ENCODE data around the gene SEMA6B. TPM values are rescaled to one million over a fixed set of nuclear protein-coding genes. Genes with fewer than 3 reads are reported as not detected.
"Not testable (repeated sequence)": the region's sequence is repeated elsewhere in the genome, so short reads cannot be mapped to it uniquely, and the experiment has no call there.

SEMA6B gene
- polyA plus RNA-seq, 6 donors from 2014 or later, result not detected

DNA sequence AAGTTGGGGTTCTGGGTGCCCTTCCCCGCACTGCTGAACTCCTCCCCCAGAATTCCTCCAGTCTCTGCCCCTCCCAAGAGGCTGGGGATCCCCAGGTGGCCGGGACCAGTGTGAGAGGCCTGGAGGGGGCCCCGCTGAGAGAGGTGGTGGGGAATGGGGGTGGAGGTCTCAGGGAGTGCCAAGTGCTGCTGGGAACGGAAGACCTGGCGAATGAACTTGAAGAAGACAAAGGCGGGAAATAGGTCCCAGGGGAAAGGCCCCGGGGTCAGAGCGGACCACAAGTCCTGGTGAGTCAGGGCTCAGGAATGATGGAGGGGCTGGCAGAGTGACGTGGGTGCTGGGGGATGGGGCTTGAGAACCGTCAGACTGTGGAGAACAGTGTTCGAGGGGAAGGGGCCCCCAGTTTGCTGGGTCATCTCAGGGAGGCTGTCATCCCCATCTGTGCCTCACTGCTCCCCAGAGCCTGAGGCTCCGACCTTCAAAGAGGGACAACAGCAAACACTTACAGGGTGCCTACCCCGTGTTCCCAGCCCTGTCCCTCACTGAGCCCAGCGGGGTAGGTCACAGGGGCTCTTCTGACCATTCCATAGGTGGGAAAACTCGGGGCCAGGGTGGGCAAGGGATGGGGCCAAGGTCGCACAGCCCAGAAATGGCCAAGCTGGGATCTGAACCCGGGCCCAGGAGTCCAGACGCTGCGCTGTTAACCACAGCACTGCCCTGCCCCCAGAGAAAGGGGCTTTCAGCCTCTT is 16.0 kb upstream of the SEMA6B start:
- peak overlapping the region in 2 of 6 donors; percentile 3 to 72 for H3K27ac Mint-ChIP-seq
- H3K4me1 Mint-ChIP-seq, result peaks cover 4 to 10% (median 8%) of the 10 kb centered on the region in 3 donors
- no peak for ATAC-seq (ENCODE audit: low read depth in 2 of 2)
- H3K9me3 Mint-ChIP-seq, result peaks cover 0 to 2% (median 0%) of the 10 kb centered on the region in 7 donors
- no peak for DNase-seq
- H3K36me3 Mint-ChIP-seq, result peaks cover 0 to 10% of the 10 kb centered on the region in 2 donors
- no peak overlapping the region for H3K4me3 Mint-ChIP-seq
- H3K27me3 Mint-ChIP-seq, result peaks cover 21 to 66% (median 54%) of the 10 kb centered on the region in 3 donors

DNA sequence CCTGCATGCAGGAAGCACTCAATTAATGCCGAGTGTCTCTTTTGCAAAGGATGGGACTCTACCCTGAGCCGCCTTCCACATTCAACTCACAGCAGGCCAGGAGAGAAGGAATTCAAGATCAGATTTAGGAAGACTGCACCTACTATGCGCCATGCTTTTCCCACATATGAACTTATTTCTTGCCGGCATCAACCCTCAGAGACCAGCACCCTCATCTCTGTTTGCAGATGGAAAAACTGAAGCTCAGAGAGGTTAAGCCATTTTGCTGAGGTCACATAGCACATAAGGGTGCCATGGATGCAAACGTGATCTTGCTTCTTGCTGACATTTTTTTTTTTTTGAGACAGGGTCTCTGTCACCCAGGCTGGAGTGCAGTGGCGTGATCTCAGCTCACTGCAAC is 14.2 kb upstream of the SEMA6B start:
- peak overlapping the region in 1 of 8 donors; percentile 52 for H3K4me3 Mint-ChIP-seq
- DNase-seq (no peak), ATAC-seq (ENCODE audit: low read depth in 2 of 2) (no peak)
- peaks cover 6 to 10% (median 8%) of the 10 kb centered on the region in 3 donors for H3K4me1 Mint-ChIP-seq
- peaks cover 0 to 2% (median 0%) of the 10 kb centered on the region in 7 donors for H3K9me3 Mint-ChIP-seq
- H3K36me3 Mint-ChIP-seq, result peaks cover 0 to 10% of the 10 kb centered on the region in 2 donors
- H3K27me3 Mint-ChIP-seq, result peaks cover 20 to 52% (median 44%) of the 10 kb centered on the region in 3 donors
- H3K27ac Mint-ChIP-seq, result no peak overlapping the region

DNA sequence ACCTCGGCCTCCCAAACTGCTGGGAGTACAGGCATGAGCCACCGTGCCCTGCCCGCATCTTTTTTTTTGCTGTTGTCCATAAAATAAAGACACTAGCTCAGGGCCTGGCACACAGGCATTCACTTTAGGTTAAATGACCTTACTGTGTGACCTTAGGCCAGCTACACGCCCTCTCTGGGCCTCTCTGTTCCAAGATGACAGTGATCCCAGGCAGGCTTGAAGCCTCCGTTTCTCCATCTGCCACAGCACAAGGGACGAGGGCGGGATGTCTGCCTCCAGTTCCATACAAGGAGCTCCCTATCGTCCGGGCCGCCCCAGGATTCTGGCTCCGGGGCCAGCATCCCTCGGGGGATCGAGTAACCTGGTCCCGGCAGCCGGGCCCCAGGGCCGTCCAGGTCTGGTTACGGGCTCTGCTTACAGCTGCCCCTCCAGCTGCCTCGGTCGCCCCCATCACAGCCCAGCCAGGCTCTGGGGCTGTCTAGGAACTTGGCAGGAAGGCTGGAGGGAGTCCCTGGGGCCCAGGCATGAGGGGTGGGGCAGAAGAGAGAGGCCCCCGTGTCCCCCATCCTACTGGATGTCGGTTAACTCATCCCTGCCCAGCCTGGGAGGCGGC is 11.9 kb upstream of the SEMA6B start:
- peaks cover 0 to 2% (median 0%) of the 10 kb centered on the region in 7 donors for H3K9me3 Mint-ChIP-seq
- peaks cover 13 to 51% (median 42%) of the 10 kb centered on the region in 3 donors for H3K27me3 Mint-ChIP-seq
- peaks cover 0 to 7% of the 10 kb centered on the region in 2 donors for H3K36me3 Mint-ChIP-seq
- DNase-seq (no peak), ATAC-seq (ENCODE audit: low read depth in 2 of 2) (no peak)
- peaks cover 7 to 8% (median 7%) of the 10 kb centered on the region in 3 donors for H3K4me1 Mint-ChIP-seq
- no peak overlapping the region for H3K4me3 Mint-ChIP-seq
- H3K27ac Mint-ChIP-seq, result no peak overlapping the region

- Mint-ChIP-seq H3K27me3 (peaks cover 8 to 46% (median 37%) of the 10 kb centered on the region in 3 donors), H3K36me3 (peaks cover 0 to 2% of the 10 kb centered on the region in 2 donors), H3K4me1 (peaks cover 2 to 4% (median 3%) of the 10 kb centered on the region in 3 donors), H3K9me3 (peaks cover 0 to 2% (median 0%) of the 10 kb centered on the region in 7 donors), H3K4me3 (no peak overlapping the region), H3K27ac (no peak overlapping the region)
- DNase-seq, result no peak
- no peak for ATAC-seq (ENCODE audit: low read depth in 2 of 2)
Observed at GRCh38 chr19:4570916-4571304, 11.4 kb upstream of the SEMA6B start.

DNA sequence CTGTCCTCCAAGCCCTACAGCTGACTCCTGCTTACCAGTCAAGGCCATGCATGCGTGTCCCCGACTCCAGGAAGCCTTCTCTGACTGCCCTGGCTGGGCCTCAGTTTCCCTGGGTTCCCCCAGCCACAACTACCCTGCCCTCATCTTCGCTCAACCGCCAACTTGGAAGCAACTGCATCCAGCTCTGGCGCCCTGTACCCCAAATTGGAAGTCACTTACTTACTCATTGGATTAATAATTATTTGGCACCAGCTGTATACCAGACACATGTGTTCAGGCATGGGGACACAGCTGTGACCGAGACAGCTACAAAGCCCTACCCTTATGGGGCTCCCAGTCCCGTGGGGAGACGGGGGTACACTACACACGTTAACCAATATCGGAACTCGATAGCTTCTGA is 10.9 kb upstream of the SEMA6B start:
- Mint-ChIP-seq H3K4me1 (peaks cover 0 to 4% (median 0%) of the 10 kb centered on the region in 3 donors), H3K27ac (peak overlapping the region in 1 of 6 donors; percentile 82), H3K4me3 (peak overlapping the region in 2 of 8 donors; percentile 57 to 73), H3K36me3 (no peaks in the 10 kb centered on the region), H3K9me3 (peaks cover 0 to 2% (median 0%) of the 10 kb centered on the region in 7 donors), H3K27me3 (peaks cover 5 to 41% (median 32%) of the 10 kb centered on the region in 3 donors)
- ATAC-seq (ENCODE audit: low read depth in 2 of 2) (no peak), DNase-seq (no peak)

DNA sequence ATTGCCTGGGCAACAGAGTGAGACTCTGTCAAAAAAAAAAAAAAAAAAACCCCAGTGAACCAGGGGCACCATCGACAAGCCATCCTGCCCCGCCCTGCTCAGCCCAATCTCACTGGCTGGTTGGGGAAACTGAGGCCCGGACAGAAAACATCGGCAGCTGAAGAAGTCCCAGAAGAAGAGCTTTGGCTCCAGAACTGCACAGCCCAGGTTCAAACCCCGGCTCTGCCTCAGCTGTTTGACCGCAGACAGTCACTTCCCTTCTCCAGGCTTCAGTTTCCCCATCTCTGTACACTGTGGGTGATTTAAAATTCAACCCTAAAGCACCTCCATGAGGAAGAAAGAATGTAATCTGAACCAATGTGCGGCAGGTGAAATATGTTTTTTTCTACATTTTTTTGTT is 9.4 kb upstream of the SEMA6B start:
- DNase-seq (no peak), ATAC-seq (ENCODE audit: low read depth in 2 of 2) (no peak)
- Mint-ChIP-seq H3K36me3 (no peaks in the 10 kb centered on the region), H3K27me3 (peaks cover 5 to 25% (median 23%) of the 10 kb centered on the region in 3 donors), H3K27ac (no peak overlapping the region), H3K9me3 (peaks cover 0 to 2% (median 0%) of the 10 kb centered on the region in 7 donors), H3K4me3 (peak overlapping the region in 1 of 8 donors; percentile 22), H3K4me1 (peaks cover 0 to 4% (median 0%) of the 10 kb centered on the region in 3 donors)

- ATAC-seq (ENCODE audit: low read depth in 2 of 2) (peak; percentile 40 to 50), DNase-seq (peak; percentile 25)
- Mint-ChIP-seq H3K4me3 (no peak overlapping the region), H3K4me1 (peaks cover 0 to 6% (median 0%) of the 10 kb centered on the region in 3 donors), H3K9me3 (peaks cover 0 to 2% (median 0%) of the 10 kb centered on the region in 7 donors), H3K27me3 (peaks cover 5 to 23% (median 22%) of the 10 kb centered on the region in 3 donors), H3K36me3 (no peaks in the 10 kb centered on the region), H3K27ac (peak overlapping the region in 1 of 6 donors; percentile 53)
Observed at GRCh38 chr19:4567584-4568071, 8.1 kb upstream of the SEMA6B start.

DNA sequence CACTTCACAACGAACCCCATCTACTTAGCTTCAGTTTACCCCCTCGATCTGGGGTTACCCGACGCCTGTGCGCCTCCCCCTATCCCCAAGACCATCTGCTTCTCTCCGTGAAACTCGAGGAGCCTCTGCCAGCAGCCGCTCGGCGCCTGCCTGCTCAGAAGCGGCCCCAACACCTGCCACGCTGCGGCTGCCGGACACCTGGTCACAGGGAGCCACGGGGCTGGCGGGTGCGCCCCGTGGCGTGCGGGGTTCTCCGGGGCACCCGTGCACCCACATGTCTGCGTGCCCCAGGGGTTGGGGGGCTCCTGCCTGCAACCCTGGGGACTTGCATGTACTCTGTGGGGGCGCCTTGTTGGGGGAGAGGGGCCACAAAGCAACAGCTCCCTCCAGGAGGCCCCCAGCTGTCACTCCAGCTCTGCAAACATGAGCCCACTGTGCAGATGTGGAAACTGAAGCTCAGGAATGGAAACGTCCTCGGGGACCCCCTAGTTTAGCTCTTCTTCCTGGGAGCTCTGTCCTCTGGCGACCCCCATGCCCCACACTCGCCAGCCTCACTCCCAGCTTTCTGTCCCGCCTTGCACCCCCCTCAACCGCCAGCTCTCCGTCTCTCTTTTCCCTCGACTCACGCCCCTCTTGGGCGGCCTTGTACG is 7.0 kb upstream of the SEMA6B start:
- no peak overlapping the region for H3K4me3 Mint-ChIP-seq
- peaks cover 3 to 15% (median 7%) of the 10 kb centered on the region in 3 donors for H3K4me1 Mint-ChIP-seq
- peaks cover 5 to 23% (median 22%) of the 10 kb centered on the region in 3 donors for H3K27me3 Mint-ChIP-seq
- H3K27ac Mint-ChIP-seq, result peak overlapping the region in 1 of 6 donors; percentile 37
- H3K36me3 Mint-ChIP-seq, result no peaks in the 10 kb centered on the region
- ATAC-seq (ENCODE audit: low read depth in 2 of 2), result no peak
- peaks cover 0 to 2% (median 0%) of the 10 kb centered on the region in 7 donors for H3K9me3 Mint-ChIP-seq
- DNase-seq, result no peak

- H3K27me3 Mint-ChIP-seq, result peaks cover 5 to 24% (median 15%) of the 10 kb centered on the region in 3 donors
- H3K36me3 Mint-ChIP-seq, H3K4me3 Mint-ChIP-seq, DNase-seq, H3K9me3 Mint-ChIP-seq: not testable (repeated sequence)
- peaks cover 3 to 14% (median 7%) of the 10 kb centered on the region in 3 donors for H3K4me1 Mint-ChIP-seq
- peak; percentile 44 to 46 for ATAC-seq (ENCODE audit: low read depth in 2 of 2)
- H3K27ac Mint-ChIP-seq, result peak overlapping the region in 3 of 6 donors; percentile 20 to 84 (median 81)
Observed at GRCh38 chr19:4563562-4563961, 4.1 kb upstream of the SEMA6B start.

GRCh38 chr19:4562085-4562484 is 2.6 kb upstream of the SEMA6B start:
- peak; percentile 87 to 88 for ATAC-seq (ENCODE audit: low read depth in 2 of 2)
- Mint-ChIP-seq H3K27me3 (peaks cover 0 to 18% (median 3%) of the 10 kb centered on the region in 3 donors), H3K4me3 (peak overlapping the region in 1 of 8 donors; percentile 77), H3K27ac (peak overlapping the region in 5 of 6 donors; percentile 24 to 89 (median 66)), H3K4me1 (peaks cover 3 to 14% (median 12%) of the 10 kb centered on the region in 3 donors)
- DNase-seq, result peak; percentile 17
- H3K36me3 Mint-ChIP-seq, H3K9me3 Mint-ChIP-seq: not testable (repeated sequence)

GRCh38 chr19:4557971-4558941 is 1.2 kb downstream of the SEMA6B start:
- H3K9me3 Mint-ChIP-seq, result peaks cover 0 to 6% (median 0%) of the 10 kb centered on the region in 7 donors
- ATAC-seq (ENCODE audit: low read depth in 2 of 2), result no peak
- no peak overlapping the region for H3K27ac Mint-ChIP-seq
- no peak overlapping the region for H3K4me3 Mint-ChIP-seq
- peaks cover 12 to 14% (median 12%) of the 10 kb centered on the region in 3 donors for H3K4me1 Mint-ChIP-seq
- no peaks in the 10 kb centered on the region for H3K36me3 Mint-ChIP-seq
- DNase-seq, result peak; percentile 19
- peaks cover 0 to 20% (median 9%) of the 10 kb centered on the region in 3 donors for H3K27me3 Mint-ChIP-seq

All from naive B cell (primary cell).